ENCODE results near the gene RIN2. TPM values are rescaled to one million over a fixed set of nuclear protein-coding genes. Genes with fewer than 3 reads are reported as not detected.

Gene RIN2
- total RNA-seq, 3 donors from 2014 or later (not counting 1 experiment from before 2014, with no cell fraction given): 0.72 to 2.7 (median 2.7) TPM

GRCh38 chr20:19745106-19745505 lies 13.0 kb upstream of the RIN2 start:
- peaks cover 6 to 14% of the 10 kb centered on the region in 2 donors for H3K27me3 Mint-ChIP-seq (ENCODE audit: low read depth in 2 of 2)

DNA sequence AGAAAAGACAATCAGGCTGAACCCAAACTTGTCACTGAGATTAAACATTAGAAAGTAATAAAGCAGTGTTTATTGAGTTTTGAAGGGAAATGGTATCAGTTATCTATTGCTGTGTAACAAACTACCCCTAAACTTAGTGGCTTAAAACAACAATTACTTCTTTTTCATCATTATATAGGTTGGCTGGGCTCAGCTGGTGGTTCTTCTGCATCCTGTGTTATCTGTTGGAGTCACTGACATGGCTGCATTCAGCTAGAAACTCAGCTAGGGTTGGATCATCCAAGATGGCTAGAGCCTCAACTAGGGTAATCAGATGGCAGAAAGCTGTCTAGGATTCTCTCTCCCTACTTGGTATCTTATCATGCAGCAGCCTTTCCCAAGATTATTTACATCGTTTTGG lies 12.5 kb upstream of the RIN2 start:
- Histone ChIP-seq H3K27ac (ENCODE audit: low read length) (no peak overlapping the region), H3K9me3 (ENCODE audit: control insufficient read depth, insufficient read depth, low read length) (no peaks in the 10 kb centered on the region), H3K4me1 (ENCODE audit: control insufficient read depth, insufficient read depth, low read length) (no peaks in the 10 kb centered on the region), H3K27me3 (ENCODE audit: control insufficient read depth, insufficient read depth, low read length) (no peaks in the 10 kb centered on the region), H3K36me3 (ENCODE audit: control insufficient read depth, insufficient read depth, low read length) (no peaks in the 10 kb centered on the region), H3K4me3 (ENCODE audit: low read length) (no peak overlapping the region)
- Mint-ChIP-seq H3K27ac (no peak overlapping the region), H3K4me1 (peaks cover 0 to 6% of the 10 kb centered on the region in 2 donors), H3K4me3 (no peak overlapping the region), H3K9me3 (peaks cover 2 to 3% of the 10 kb centered on the region in 2 donors), H3K36me3 (no peaks in the 10 kb centered on the region), H3K27me3 (ENCODE audit: low read depth in 2 of 2) (peaks cover 6 to 13% of the 10 kb centered on the region in 2 donors)
- intact Hi-C loops (cut with micrococcal nuclease): no loop called here
- 67% methylated on average over 1 of the region's 1 CpG for WGBS (ENCODE audit: insufficient coverage)
- ATAC-seq: no peak
- no peak for DNase-seq
- TF ChIP-seq, protein P1, sequence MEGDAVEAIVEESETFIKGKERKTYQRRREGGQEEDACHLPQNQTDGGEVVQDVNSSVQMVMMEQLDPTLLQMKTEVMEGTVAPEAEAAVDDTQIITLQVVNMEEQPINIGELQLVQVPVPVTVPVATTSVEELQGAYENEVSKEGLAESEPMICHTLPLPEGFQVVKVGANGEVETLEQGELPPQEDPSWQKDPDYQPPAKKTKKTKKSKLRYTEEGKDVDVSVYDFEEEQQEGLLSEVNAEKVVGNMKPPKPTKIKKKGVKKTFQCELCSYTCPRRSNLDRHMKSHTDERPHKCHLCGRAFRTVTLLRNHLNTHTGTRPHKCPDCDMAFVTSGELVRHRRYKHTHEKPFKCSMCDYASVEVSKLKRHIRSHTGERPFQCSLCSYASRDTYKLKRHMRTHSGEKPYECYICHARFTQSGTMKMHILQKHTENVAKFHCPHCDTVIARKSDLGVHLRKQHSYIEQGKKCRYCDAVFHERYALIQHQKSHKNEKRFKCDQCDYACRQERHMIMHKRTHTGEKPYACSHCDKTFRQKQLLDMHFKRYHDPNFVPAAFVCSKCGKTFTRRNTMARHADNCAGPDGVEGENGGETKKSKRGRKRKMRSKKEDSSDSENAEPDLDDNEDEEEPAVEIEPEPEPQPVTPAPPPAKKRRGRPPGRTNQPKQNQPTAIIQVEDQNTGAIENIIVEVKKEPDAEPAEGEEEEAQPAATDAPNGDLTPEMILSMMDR (IDR thresholded peaks at IDR 0.05): no peak

More at GRCh38 chr20:19745106-19745505, 13.0 kb upstream of the RIN2 start:
- no peak for ATAC-seq
- H3K4me1 ChIP-seq (ENCODE audit: control insufficient read depth, insufficient read depth, low read length): no peaks in the 10 kb centered on the region
- H3K36me3 ChIP-seq (ENCODE audit: control insufficient read depth, insufficient read depth, low read length): no peaks in the 10 kb centered on the region
- TF ChIP-seq, protein P1 (IDR thresholded peaks at IDR 0.05): no peak
- H3K4me3 ChIP-seq (ENCODE audit: low read length): no peak overlapping the region
- H3K9me3 ChIP-seq (ENCODE audit: control insufficient read depth, insufficient read depth, low read length): no peaks in the 10 kb centered on the region
- 83% methylated on average over 2 of the region's 3 CpGs for WGBS (ENCODE audit: insufficient coverage)
- Mint-ChIP-seq H3K36me3 (no peaks in the 10 kb centered on the region), H3K9me3 (peaks cover 2 to 3% of the 10 kb centered on the region in 2 donors), H3K4me1 (peaks cover 0 to 6% of the 10 kb centered on the region in 2 donors), H3K27ac (no peak overlapping the region), H3K4me3 (no peak overlapping the region)
- no peak overlapping the region for H3K27ac ChIP-seq (ENCODE audit: low read length)
- DNase-seq: no peak
- H3K27me3 ChIP-seq (ENCODE audit: control insufficient read depth, insufficient read depth, low read length): no peaks in the 10 kb centered on the region
- intact Hi-C loops (cut with micrococcal nuclease): no loop called here

DNA sequence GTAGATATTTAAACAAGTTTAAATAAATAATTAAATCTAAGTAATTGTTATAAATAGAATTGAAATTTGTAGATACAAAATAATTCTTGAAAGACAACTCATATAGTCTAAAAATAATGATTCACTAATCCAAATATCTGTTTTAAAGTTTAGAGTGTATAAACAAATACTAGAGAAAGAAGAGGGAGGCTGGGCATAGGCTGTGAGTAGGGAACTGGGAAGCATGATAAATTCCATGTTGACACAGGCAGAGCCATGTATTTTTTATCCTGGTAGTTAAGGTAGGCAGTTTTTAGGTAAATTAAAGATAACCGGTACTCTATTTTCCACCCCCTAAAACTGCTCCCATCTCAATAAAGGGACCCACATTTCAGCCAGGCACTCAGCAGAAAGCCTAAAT lies 11.7 kb upstream of the RIN2 start:
- intact Hi-C loops (cut with micrococcal nuclease): no loop called here
- H3K4me1 Mint-ChIP-seq: peaks cover 0 to 6% of the 10 kb centered on the region in 2 donors
- peaks cover 2% of the 10 kb centered on the region for H3K4me1 ChIP-seq (ENCODE audit: control insufficient read depth, insufficient read depth, low read length)
- H3K9me3 ChIP-seq (ENCODE audit: control insufficient read depth, insufficient read depth, low read length): no peaks in the 10 kb centered on the region
- no peak for DNase-seq
- TF ChIP-seq, protein P1 (IDR thresholded peaks at IDR 0.05): no peak
- no peaks in the 10 kb centered on the region for H3K36me3 ChIP-seq (ENCODE audit: control insufficient read depth, insufficient read depth, low read length)
- ATAC-seq: no peak
- H3K36me3 Mint-ChIP-seq: no peaks in the 10 kb centered on the region
- peaks cover 2 to 3% of the 10 kb centered on the region in 2 donors for H3K9me3 Mint-ChIP-seq
- H3K4me3 ChIP-seq (ENCODE audit: low read length): no peak overlapping the region
- WGBS (ENCODE audit: insufficient coverage): no CpG with 5 or more reads among the region's 1 CpG
- no peak overlapping the region for H3K27ac Mint-ChIP-seq
- H3K27ac ChIP-seq (ENCODE audit: low read length): no peak overlapping the region
- H3K4me3 Mint-ChIP-seq: no peak overlapping the region
- H3K27me3 ChIP-seq (ENCODE audit: control insufficient read depth, insufficient read depth, low read length): no peaks in the 10 kb centered on the region
- peaks cover 6 to 12% of the 10 kb centered on the region in 2 donors for H3K27me3 Mint-ChIP-seq (ENCODE audit: low read depth in 2 of 2)

- intact Hi-C loops (cut with micrococcal nuclease): no loop called here
- no peak for DNase-seq
- Histone ChIP-seq H3K4me1 (ENCODE audit: control insufficient read depth, insufficient read depth, low read length) (peaks cover 2% of the 10 kb centered on the region), H3K9me3 (ENCODE audit: control insufficient read depth, insufficient read depth, low read length) (no peaks in the 10 kb centered on the region), H3K27me3 (ENCODE audit: control insufficient read depth, insufficient read depth, low read length) (no peaks in the 10 kb centered on the region), H3K4me3 (ENCODE audit: low read length) (no peak overlapping the region), H3K36me3 (ENCODE audit: control insufficient read depth, insufficient read depth, low read length) (no peaks in the 10 kb centered on the region), H3K27ac (ENCODE audit: low read length) (no peak overlapping the region)
- no peak for ATAC-seq
- WGBS (ENCODE audit: insufficient coverage): 89% methylated on average over 2 of the region's 4 CpGs
- TF ChIP-seq, protein P1 (IDR thresholded peaks at IDR 0.05): no peak
- no peak overlapping the region for H3K4me3 Mint-ChIP-seq
- H3K27ac Mint-ChIP-seq: no peak overlapping the region
- H3K27me3 Mint-ChIP-seq (ENCODE audit: low read depth in 2 of 2): peaks cover 10 to 18% of the 10 kb centered on the region in 2 donors
- peaks cover 0 to 6% of the 10 kb centered on the region in 2 donors for H3K4me1 Mint-ChIP-seq
- no peaks in the 10 kb centered on the region for H3K36me3 Mint-ChIP-seq
- H3K9me3 Mint-ChIP-seq: peaks cover 2 to 3% of the 10 kb centered on the region in 2 donors
Measured at GRCh38 chr20:19747903-19748302, 10.2 kb upstream of the RIN2 start.

Measured in natural killer cell (primary cell).